Left lung (tissue), 14 donors: ENCODE results near the gene SAG. TPM values are rescaled to one million over a fixed set of nuclear protein-coding genes. Genes with fewer than 3 reads are reported as not detected.

Source experiments
- ATAC-seq: fragments of 200-7000 bp; cut with Tn5 transposase; one replicate; pipeline ENCODE4 v1.9.1; 2020; ENCODE audit warnings: moderate library complexity
- DNase-seq, 4 donors: peaks; one replicate each; pipeline ENCODE4 v3.0.0-alpha.2; 2013 to 2020
- H3K27ac ChIP-seq, 2 donors: fragments of 200-600 bp; sonication (generic) in 1 of 2; one replicate each; pipeline versions ENCODE4 v1.5.0 to v1.8.0; 2020 to 2021
- H3K27me3 ChIP-seq, 2 donors: fragments of 200-600 bp; sonication (generic) in 1 of 2; one replicate each; pipeline versions ENCODE4 v1.5.0 to v1.8.0; 2020 to 2021
- H3K36me3 ChIP-seq, 2 donors: fragments of 200-600 bp; sonication (generic) in 1 of 2; one replicate each; pipeline versions ENCODE4 v1.5.0 to v1.8.0; 2020 to 2021
- H3K4me1 ChIP-seq, 2 donors: fragments of 200-600 bp; one replicate each; pipeline ENCODE4 v1.8.0; 2021
- H3K4me3 ChIP-seq, 2 donors: fragments of 200-600 bp; sonication (generic) in 1 of 2; one replicate each; pipeline versions ENCODE4 v1.5.0 to v1.8.0; 2020 to 2021; ENCODE audit warnings: mild to moderate bottlenecking in 1 of 2
- H3K9me3 ChIP-seq, 2 donors: fragments of 200-600 bp; sonication (generic) in 1 of 2; one replicate each; pipeline versions ENCODE4 v1.5.0 to v1.8.0; 2020 to 2021
- CTCF ChIP-seq, 2 donors: fragments of 200-600 bp; sonication (generic) in 1 of 2; IDR thresholded peaks; one replicate each; pipeline versions ENCODE4 v1.5.0 to v1.8.0; 2021; ENCODE audit warnings: antibody characterized with exemption in 2 of 2
- intact Hi-C, 2 donors: fragments of 100-400 bp; cut with DNase I; formaldehyde crosslinking; loops; one replicate each; pipeline versions ENCODE4 v1.11.2 to v1.14.2; 2022
- long read RNA-seq, 12 donors: library from polyadenylated mRNA in 2 of 12; unstranded in 2 of 12; transcript quantifications; one replicate each; pipeline ENCODE4 v2.0.0 and lab custom pipeline, GENCODE V29; 2019 to 2026
- polyA plus RNA-seq, 6 donors: library from polyadenylated mRNA; unstranded; fragments of 120-200 nt; gene quantifications; one replicate each; pipeline ENCODE4 v1.2.1, GENCODE V29; 2013; ENCODE audit not compliant: insufficient read length in 6 of 6
- total RNA-seq, 2 donors: library from RNA; stranded (reverse); fragmentation: NEBNext Ultra II Directional; extraction: Animal tissue kit (Norgen Biotek cat#: 25700); gene quantifications; one replicate each; pipeline ENCODE4 v1.2.1, GENCODE V29; 2021
- donor health status: DM: no; HTN: yes; CAD: no.
- donor health status: DM: no; HTN: no; CAD: no.

The SAG gene
- not detected for total RNA-seq
- under 1 TPM; 0.08 to 0.24 (median 0.19) TPM for polyA plus RNA-seq
- long read RNA-seq, donor 1 = 0 reads
- long read RNA-seq, donor 2 = 0 reads
- long read RNA-seq, donor 3 = 0 reads
- long read RNA-seq, donor 4 = 0 reads
- long read RNA-seq, donor 5 = 0 reads
- long read RNA-seq, donor 6 = 0 reads
- long read RNA-seq, donor 7 = 0 reads
- long read RNA-seq, donor 8 = 0 reads
- long read RNA-seq, donor 9 = 0 reads
- long read RNA-seq, donor 10 = 0 reads
- long read RNA-seq, donor 11 = 0 reads
- long read RNA-seq, donor 12 = 0 reads

DNA sequence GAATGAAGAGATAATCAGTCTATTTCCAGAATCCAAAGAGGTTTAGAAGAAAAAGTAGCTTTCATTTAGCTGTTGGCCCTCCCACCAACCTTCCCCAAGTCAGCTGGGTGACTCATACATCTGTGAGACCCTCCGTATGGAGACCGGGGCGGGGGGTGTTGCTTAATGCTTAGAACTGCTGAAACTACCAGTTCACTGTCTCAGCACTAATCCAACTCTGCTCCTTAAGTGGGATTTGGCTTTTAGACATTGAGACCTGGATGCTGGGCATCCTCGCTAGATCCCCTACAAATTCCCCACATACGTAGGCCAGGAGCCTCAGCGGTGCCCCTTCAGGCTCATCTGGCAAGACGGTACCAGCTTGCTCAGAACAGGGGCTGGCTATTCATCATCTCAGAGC is at the start of gene SAG:
Gene SAG (plus strand): TSS at position 252 of the 400 bp plus-strand sequence. CDS start 1,374 bp downstream, outside the sequence.
- ATAC-seq = no peak
- intact Hi-C loops = no loop called here
- no peak for TF ChIP-seq CTCF (IDR thresholded peaks at IDR 0.05)

DNA sequence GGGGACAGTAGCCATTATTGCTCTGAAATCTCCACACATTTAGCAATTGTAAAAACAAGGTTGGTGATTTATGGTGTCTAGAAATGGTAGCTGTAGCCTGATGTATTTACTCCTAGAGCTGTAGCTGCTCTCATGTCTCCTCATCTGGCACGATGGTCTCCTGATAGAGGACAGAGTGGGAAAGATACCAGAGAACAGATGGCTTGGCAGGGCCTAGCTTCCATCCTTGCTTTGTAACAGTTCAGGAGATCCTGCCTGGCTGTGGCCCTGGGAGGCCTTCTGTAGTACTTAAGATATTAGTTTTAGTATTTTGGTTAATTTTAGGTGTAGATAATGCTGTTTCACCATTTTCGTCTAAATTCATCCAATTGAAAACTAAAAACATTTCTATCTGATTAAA is 49.4 kb upstream of the SAG start:
- ATAC-seq (no peak), DNase-seq (no peak)
- Histone ChIP-seq H3K9me3 (no peaks in the 10 kb centered on the region), H3K27me3 (no peaks in the 10 kb centered on the region), H3K4me1 (peaks cover 0 to 25% of the 10 kb centered on the region in 2 donors), H3K36me3 (peaks cover 0 to 90% of the 10 kb centered on the region in 2 donors), H3K4me3 (no peak overlapping the region), H3K27ac (no peak overlapping the region)
- no peak for TF ChIP-seq CTCF (IDR thresholded peaks at IDR 0.05)
- intact Hi-C loops = loop anchor here in 1 of 2 donors (10.0 kb wide), 1 partner anchor 403 kb away; no protein-coding TSS in a partner anchor

More for the DNA sequence above, at the start of gene SAG:
- Histone ChIP-seq H3K4me3 (no peak within 1 kb of the TSS), H3K36me3 (no peaks in the 10 kb centered on the region), H3K27me3 (no peaks in the 10 kb centered on the region), H3K4me1 (no peaks in the 10 kb centered on the region), H3K9me3 (no peaks in the 10 kb centered on the region), H3K27ac (no peak within 1 kb of the TSS)
- no peak for DNase-seq

DNA sequence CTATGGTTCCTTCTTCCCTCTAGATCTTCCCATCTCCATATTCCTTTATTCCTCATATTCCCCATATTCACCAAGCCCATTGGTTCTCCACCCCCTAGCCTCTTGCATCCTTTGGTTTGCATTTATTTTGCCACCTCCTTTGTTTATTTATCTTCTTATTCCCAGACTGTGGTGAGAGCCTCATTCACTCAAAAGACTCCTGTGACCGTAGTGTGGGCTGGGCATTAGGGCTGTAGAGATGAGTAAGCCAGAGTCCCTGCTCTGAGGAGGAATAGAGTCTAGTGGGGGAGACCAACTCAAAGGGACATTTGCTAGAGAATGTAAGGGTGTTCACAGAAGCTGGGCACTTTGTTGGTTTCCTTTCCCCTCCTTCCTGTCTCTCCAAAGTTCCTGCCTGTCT is 47.9 kb upstream of the SAG start:
- no peak for ATAC-seq
- Histone ChIP-seq H3K9me3 (no peaks in the 10 kb centered on the region), H3K36me3 (peaks cover 0 to 99% of the 10 kb centered on the region in 2 donors), H3K27ac (no peak overlapping the region), H3K4me3 (no peak overlapping the region), H3K4me1 (peaks cover 0 to 10% of the 10 kb centered on the region in 2 donors), H3K27me3 (no peaks in the 10 kb centered on the region)
- intact Hi-C loops = loop anchor here in 1 of 2 donors (10.0 kb wide), 1 partner anchor 405 kb away; no protein-coding TSS in a partner anchor
- TF ChIP-seq CTCF (IDR thresholded peaks at IDR 0.05) = no peak
- no peak for DNase-seq

DNA sequence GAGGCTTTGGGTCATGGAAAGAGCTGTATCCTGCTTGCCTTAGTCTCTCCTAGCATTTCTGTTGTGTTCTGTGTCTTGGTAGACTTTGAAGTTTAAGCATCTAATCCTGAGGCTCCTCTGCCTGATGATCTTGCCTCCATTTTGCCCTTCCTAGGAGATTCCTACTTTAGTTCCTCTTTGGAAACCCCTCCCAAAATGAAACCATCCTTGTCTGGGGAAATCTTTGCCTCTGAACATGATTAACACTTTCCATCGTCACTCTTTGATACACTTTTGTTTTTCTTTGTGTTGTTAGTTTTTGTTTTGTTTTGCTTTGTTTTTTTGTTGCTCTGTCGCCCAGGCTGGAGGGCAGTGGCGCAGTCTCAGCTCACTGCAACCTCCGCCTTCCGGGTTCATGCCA is 47.0 kb upstream of the SAG start:
- Histone ChIP-seq H3K27ac (no peak overlapping the region), H3K4me1 (peaks cover 0 to under 1% of the 10 kb centered on the region in 2 donors), H3K9me3 (no peaks in the 10 kb centered on the region), H3K36me3 (peaks cover 0 to 100% of the 10 kb centered on the region in 2 donors), H3K27me3 (no peaks in the 10 kb centered on the region), H3K4me3 (no peak overlapping the region)
- intact Hi-C loops = no loop called here
- no peak for TF ChIP-seq CTCF (IDR thresholded peaks at IDR 0.05)
- ATAC-seq (no peak), DNase-seq (no peak)

- H3K36me3 ChIP-seq = peaks cover 3 to 100% of the 10 kb centered on the region in 2 donors
- DNase-seq = no peak
Measured at GRCh38 chr2:233261819-233262555, 45.6 kb upstream of the SAG start.

More at GRCh38 chr2:233261819-233262555, 45.6 kb upstream of the SAG start:
- Histone ChIP-seq H3K27ac (no peak overlapping the region), H3K4me3 (no peak overlapping the region), H3K9me3 (no peaks in the 10 kb centered on the region), H3K4me1 (no peaks in the 10 kb centered on the region), H3K27me3 (no peaks in the 10 kb centered on the region)
- no peak for TF ChIP-seq CTCF (IDR thresholded peaks at IDR 0.05)
- ATAC-seq = no peak
- intact Hi-C loops = no loop called here
